IPS-20b (cell line): Measurements from ENCODE around the gene C1orf74.

Experiments used
- H3K27ac ChIP-seq: one replicate; pipeline ENCODE4 v1.5.1; 2013; ENCODE audit warnings: low read length
- H3K27me3 ChIP-seq: 2 replicates; pipeline ENCODE4 v1.6.1; 2013; ENCODE audit warnings: mild to moderate bottlenecking, low read length, inconsistent platforms; ENCODE audit not compliant: insufficient read depth
- H3K36me3 ChIP-seq: 2 replicates; pipeline ENCODE4 v1.6.1; 2013; ENCODE audit warnings: low read depth, mild to moderate bottlenecking, inconsistent platforms, low read length, moderate library complexity; ENCODE audit not compliant: insufficient read depth
- H3K4me1 ChIP-seq: 2 replicates; pipeline ENCODE4 v1.6.1; 2013; ENCODE audit warnings: mild to moderate bottlenecking, control low read depth, inconsistent platforms, low read length, moderate library complexity; ENCODE audit not compliant: insufficient read depth
- H3K4me3 ChIP-seq: 2 replicates; pipeline ENCODE4 v1.5.1; 2013; ENCODE audit warnings: mild to moderate bottlenecking, low read length, inconsistent platforms
- H3K9ac ChIP-seq: 2 replicates; pipeline ENCODE4 v1.6.1; 2013; ENCODE audit warnings: low read depth, mild to moderate bottlenecking, inconsistent platforms, low read length, moderate library complexity
- H3K9me3 ChIP-seq: 2 replicates; pipeline ENCODE4 v1.6.1; 2013; ENCODE audit warnings: mild to moderate bottlenecking, low read depth, low read length, inconsistent platforms; ENCODE audit not compliant: insufficient read depth

The C1orf74 gene

DNA sequence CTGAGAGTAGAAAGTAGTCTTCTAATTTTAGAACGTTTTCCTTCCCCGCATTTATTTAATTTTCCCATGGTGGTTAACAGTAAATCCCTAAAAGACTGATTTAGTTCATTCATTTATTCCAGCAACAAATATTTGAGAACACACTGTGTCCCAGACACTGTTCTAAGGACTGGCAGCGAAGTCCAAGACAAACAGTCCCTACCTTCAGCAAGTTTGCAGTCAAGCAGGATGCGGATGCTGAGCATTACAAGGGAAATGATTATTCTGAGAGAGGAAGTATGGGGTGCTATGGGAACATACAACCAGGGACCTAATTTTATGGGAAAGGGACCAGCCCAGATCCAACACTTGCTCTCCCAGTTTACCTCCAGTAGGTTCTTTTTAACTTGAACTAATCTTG is 1.2 kb upstream of the C1orf74 start:
- Histone ChIP-seq H3K27ac (no peak overlapping the region), H3K4me1 (no peaks in the 10 kb centered on the region)

DNA sequence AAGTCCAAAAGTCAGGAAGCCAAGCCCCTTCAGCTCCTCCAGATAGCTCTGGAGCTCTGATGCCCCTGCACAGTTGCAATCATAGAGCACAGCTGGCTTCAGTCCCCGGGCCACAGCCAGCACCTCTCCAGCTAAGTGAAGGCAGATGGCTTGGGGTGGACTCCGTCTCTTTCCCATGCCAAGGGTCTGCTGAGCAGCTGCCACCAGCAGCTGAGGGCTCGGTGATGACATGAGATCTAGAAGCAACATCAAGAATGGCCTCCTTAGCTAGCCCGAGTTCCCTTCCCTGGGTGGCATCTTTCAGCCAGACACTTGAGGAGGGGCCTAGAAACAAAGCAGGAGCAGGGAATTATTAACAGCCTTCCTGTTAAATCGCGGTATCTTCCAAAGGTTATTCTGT is 973 bp downstream of the C1orf74 start:
- peaks cover 5% of the 10 kb centered on the region; the same call in 1 of the 2 replicates for H3K36me3 ChIP-seq
- H3K4me1 ChIP-seq: no peaks in the 10 kb centered on the region
- no peaks in the 10 kb centered on the region; the same call in 1 of the 2 replicates for H3K9me3 ChIP-seq
- peak overlapping the region; percentile 98 for H3K4me3 ChIP-seq
- H3K27ac ChIP-seq: no peak overlapping the region
- H3K9ac ChIP-seq: peak overlapping the region; percentile 97; the same call in 1 of the 2 replicates
- peaks cover 28% of the 10 kb centered on the region; the same call in 1 of the 2 replicates for H3K27me3 ChIP-seq

More for the DNA sequence above, 1.2 kb upstream of the C1orf74 start:
- Histone ChIP-seq H3K9ac (no peak overlapping the region), H3K27me3 (peaks cover 28% of the 10 kb centered on the region; the same call in 1 of the 2 replicates), H3K36me3 (peaks cover 9% of the 10 kb centered on the region; the same call in 1 of the 2 replicates), H3K4me3 (no peak overlapping the region), H3K9me3 (no peaks in the 10 kb centered on the region; the same call in 1 of the 2 replicates)

DNA sequence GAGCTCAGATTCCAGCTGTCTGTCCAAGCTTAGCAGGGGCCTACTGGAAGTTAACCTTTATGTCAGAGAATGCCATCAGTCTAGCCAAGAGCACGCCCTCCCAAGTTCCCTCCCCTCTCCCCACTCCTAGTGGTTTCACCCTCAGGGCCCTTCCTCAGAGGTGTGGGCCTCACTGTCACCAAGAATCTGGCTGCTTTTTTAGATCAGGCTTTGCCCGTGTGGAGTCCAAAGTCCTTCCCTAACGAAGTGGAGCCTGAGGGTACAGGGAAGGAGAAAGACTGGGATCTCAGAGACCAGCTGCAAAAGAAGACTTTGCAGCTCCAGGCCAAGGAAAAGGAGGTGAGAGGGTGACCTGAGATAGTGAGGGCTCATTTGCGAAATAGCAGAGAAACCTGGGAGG is 4.1 kb downstream of the C1orf74 start:
- no peak overlapping the region for H3K9ac ChIP-seq
- H3K27ac ChIP-seq: no peak overlapping the region
- H3K4me3 ChIP-seq: no peak overlapping the region
- no peaks in the 10 kb centered on the region; the same call in 1 of the 2 replicates for H3K9me3 ChIP-seq
- H3K36me3 ChIP-seq: peaks cover 5% of the 10 kb centered on the region; the same call in 1 of the 2 replicates
- H3K4me1 ChIP-seq: no peaks in the 10 kb centered on the region
- H3K27me3 ChIP-seq: 0 out of 2 replicates have a peak, but pooled peaks cover under 1% of the 10 kb centered on the region

DNA sequence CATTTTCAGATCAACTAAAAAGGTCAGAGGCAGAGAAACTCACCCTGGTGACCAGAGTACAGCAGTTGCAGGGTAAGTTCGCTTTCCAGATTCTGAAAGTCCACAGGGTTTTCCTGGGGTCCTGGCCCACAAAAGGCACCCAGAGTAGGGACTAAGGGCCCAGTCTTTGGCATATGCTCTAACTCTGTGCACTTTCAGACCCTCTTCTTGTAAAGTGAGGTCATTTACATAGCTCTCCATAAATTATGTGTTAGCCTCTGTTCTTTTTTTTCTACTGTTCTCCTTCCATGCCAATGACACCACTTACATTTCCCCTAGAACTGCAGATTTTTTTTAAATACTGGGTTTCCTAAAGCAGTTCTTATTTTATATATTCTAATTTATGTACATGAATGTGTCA is 6.3 kb downstream of the C1orf74 start:
- no peaks in the 10 kb centered on the region for H3K4me1 ChIP-seq
- no peak overlapping the region for H3K9ac ChIP-seq
- H3K27me3 ChIP-seq: 0 out of 2 replicates have a peak, but pooled peaks cover 4% of the 10 kb centered on the region
- H3K36me3 ChIP-seq: peaks cover 4% of the 10 kb centered on the region; the same call in 1 of the 2 replicates
- no peak overlapping the region for H3K27ac ChIP-seq
- H3K4me3 ChIP-seq: no peak overlapping the region
- no peaks in the 10 kb centered on the region for H3K9me3 ChIP-seq

DNA sequence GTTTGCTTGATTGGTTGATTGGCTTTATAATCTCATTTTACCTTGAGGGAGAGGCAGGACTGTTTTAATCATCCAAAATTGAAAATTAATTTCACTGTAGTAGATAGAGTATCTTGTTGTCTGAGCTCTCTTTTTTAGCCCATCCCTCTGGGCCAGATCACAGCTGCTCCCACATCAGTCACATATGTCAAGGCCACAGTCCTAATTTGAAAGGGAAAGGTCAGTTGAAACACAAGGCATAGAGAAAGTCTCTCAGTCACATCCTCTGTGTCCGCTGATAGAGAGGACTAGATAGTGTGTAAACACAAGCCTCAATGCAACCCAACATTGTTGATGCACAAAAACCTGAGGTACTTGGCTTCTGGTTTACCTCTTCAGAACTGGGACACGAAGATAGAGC is 6.8 kb downstream of the C1orf74 start:
- Histone ChIP-seq H3K4me3 (no peak overlapping the region), H3K9ac (no peak overlapping the region), H3K4me1 (no peaks in the 10 kb centered on the region), H3K36me3 (no peaks in the 10 kb centered on the region), H3K27me3 (0 out of 2 replicates have a peak, but pooled peaks cover 5% of the 10 kb centered on the region), H3K27ac (no peak overlapping the region), H3K9me3 (no peaks in the 10 kb centered on the region)

DNA sequence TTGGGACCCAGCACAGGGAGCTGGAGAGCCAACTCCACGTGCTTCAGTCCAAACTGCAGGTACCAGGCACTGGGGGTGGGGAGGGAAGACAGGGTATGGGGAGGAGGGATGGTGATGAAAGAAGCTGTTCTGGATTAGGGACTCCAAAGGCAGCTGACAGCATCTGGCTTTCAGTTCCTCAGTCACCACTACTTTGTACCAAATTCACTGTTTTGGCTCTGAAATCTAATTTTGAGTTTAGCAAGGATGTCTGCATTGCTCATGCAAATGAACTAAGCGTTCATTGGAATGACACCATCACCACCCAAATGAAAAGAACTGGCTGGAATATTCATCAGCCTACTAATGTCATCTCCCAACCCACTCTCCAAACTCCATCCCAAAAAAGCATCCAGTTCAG is 8.7 kb downstream of the C1orf74 start:
- 0 out of 2 replicates have a peak, but pooled peaks cover 5% of the 10 kb centered on the region for H3K27me3 ChIP-seq
- no peak overlapping the region for H3K27ac ChIP-seq
- peaks cover 7% of the 10 kb centered on the region; the same call in 1 of the 2 replicates for H3K9me3 ChIP-seq
- no peak overlapping the region for H3K4me3 ChIP-seq
- H3K9ac ChIP-seq: no peak overlapping the region
- no peaks in the 10 kb centered on the region for H3K36me3 ChIP-seq
- H3K4me1 ChIP-seq: no peaks in the 10 kb centered on the region

DNA sequence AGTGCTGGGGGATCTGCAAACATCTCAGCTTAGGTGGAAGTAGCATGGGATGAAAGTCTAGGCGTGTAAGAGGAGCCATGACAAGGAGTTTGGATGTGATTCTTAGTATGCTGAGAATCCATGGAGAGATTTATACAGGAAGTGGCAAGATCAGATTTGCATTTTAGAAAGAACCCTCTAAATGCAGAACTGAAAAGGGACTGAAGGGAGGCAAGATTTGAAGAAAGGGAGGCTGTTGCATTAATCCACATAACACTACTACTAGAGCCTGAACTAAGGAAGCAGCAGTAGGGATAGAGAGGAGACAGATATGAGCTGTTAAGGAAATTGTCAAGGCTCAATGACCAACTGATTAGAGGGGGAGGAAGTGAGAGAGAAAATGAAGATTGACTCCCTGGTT is 9.8 kb downstream of the C1orf74 start:
- Histone ChIP-seq H3K4me1 (no peaks in the 10 kb centered on the region), H3K36me3 (no peaks in the 10 kb centered on the region), H3K9ac (no peak overlapping the region), H3K4me3 (no peak overlapping the region), H3K27me3 (0 out of 2 replicates have a peak, but pooled peaks cover 5% of the 10 kb centered on the region), H3K9me3 (peaks cover 7% of the 10 kb centered on the region; the same call in 1 of the 2 replicates), H3K27ac (no peak overlapping the region)

DNA sequence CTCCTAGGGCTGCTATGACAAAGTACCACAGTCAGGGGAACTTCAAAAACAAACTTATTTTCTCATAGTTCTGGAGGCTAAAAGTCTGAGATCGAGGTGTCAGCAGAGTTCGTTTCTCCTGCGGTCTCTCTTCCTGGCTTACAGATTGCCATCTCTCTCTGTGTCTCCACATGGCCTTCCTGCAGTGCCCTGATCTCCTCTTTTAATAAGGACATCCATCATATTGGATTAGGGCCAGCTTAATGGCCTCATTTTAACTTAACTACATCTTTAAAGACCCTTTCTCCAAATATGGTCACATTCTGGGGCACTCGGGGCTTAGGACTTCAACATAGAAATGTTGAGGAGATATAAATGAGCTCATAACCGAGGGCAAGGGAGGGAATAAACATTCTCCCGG is 12.2 kb downstream of the C1orf74 start:
- H3K9ac ChIP-seq: no peak overlapping the region
- no peaks in the 10 kb centered on the region for H3K36me3 ChIP-seq
- peaks cover 7% of the 10 kb centered on the region; the same call in 1 of the 2 replicates for H3K9me3 ChIP-seq
- H3K27me3 ChIP-seq: 0 out of 2 replicates have a peak, but pooled peaks cover 5% of the 10 kb centered on the region
- H3K27ac ChIP-seq: no peak overlapping the region
- H3K4me3 ChIP-seq: no peak overlapping the region
- H3K4me1 ChIP-seq: no peaks in the 10 kb centered on the region

DNA sequence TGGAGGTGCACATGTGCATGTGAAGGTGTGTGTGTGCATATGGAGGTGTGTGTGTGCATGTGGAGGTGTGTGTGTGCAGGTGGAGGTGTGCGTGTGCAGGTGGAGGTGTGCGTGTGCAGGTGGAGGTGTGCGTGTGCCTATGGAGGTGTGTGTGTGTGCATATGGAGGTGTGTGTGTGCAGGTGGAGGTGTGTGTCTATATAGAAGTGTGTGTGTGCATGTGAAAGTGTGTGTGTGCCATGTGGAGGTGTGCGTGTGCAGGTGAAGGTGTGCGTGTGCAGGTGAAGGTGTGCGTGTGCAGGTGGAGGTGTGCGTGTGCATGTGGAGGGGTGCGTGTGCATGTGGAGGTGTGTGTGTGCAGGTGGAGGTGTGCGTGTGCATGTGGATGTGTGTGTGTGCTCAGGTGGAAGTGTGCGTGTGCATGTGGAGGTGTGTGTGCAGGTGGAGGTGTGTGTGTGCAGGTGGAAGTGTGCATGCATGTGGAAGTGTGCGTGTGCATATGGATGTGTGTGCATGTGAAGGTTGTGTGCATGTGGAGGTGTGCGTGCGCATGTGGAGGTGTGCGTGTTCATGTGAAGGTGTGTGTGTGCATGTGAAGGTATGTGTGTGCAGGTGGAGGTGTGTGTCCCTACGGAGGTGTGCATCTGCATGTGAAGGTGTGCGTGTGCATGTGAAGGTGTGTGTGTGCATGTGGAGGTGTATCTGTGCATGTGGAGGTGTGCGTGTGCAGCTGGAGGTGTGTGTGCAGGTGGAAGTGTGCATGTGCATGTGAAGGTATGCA is 13.5 kb downstream of the C1orf74 start:
- H3K9ac ChIP-seq: no peak overlapping the region
- H3K27me3 ChIP-seq: 0 out of 2 replicates have a peak, but pooled peaks cover 5% of the 10 kb centered on the region
- no peaks in the 10 kb centered on the region for H3K4me1 ChIP-seq
- no peak overlapping the region for H3K27ac ChIP-seq
- H3K9me3 ChIP-seq: peaks cover 7% of the 10 kb centered on the region; the same call in 1 of the 2 replicates
- H3K4me3 ChIP-seq: no peak overlapping the region
- H3K36me3 ChIP-seq: no peaks in the 10 kb centered on the region

DNA sequence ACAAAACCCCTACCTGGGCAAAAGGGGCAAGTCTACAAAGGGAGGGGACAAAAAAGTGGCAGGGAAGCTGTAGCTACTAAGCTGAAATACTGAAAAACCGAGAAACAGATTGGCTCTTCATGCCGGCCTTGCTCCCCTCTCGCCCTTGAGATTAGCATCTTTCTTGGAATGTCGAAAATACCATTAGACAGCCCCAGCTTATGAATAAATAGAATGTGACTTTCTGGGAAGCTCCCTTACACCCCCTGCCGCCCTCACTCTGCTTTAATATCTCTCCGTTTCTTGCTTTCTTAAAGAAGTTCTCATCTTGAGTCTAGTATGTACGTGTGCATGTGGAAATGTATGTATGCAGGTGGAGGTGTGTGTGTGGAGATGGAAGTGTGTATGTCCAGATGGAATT is 14.4 kb downstream of the C1orf74 start:
- no peak overlapping the region for H3K9ac ChIP-seq
- 0 out of 2 replicates have a peak, but pooled peaks cover 5% of the 10 kb centered on the region for H3K27me3 ChIP-seq
- no peak overlapping the region for H3K27ac ChIP-seq
- peaks cover 7% of the 10 kb centered on the region; the same call in 1 of the 2 replicates for H3K9me3 ChIP-seq
- H3K36me3 ChIP-seq: no peaks in the 10 kb centered on the region
- H3K4me1 ChIP-seq: no peaks in the 10 kb centered on the region
- H3K4me3 ChIP-seq: no peak overlapping the region

DNA sequence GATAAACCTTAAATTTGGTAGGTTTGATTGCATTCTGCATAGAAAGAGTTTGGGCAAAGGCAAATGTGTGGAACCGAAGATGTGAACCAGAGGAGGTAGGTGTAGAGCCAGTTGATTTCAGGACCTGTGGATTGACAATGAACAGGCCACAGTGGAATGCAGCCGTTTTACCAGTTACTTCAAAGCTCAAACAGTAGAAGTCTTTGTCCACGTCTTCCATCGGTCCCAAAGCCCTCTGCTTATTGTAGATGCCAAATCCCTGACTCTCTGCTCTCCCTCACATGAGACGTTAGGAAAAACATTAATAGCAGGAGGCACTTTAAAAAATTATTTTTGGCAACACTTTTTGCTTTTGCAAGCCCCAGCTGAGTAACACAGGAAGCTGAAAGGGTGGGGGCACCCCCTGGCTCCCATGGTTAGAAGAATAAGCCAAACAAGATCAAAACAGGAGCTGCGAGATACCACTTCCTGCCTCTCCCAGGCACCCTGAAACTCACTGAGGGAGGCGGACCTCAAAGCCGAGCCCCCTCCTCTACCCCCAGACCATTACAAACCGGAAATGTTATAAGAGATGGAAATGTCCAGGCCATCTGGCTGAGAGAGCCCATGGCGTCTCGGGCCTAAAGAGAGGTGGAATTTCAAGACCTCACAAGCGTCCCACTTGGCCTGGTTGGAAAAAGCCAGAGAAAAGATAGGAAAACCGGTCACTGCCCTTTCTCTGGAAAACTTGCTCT is 15.0 kb downstream of the C1orf74 start:
- Histone ChIP-seq H3K4me1 (no peaks in the 10 kb centered on the region), H3K36me3 (no peaks in the 10 kb centered on the region), H3K4me3 (no peak overlapping the region), H3K27me3 (0 out of 2 replicates have a peak, but pooled peaks cover 5% of the 10 kb centered on the region), H3K9ac (no peak overlapping the region), H3K27ac (no peak overlapping the region), H3K9me3 (peaks cover 7% of the 10 kb centered on the region; the same call in 1 of the 2 replicates)
